Panc1 (cell line): ENCODE results near the gene EHMT2.
"Not testable (repeated sequence)": the region's sequence is repeated elsewhere in the genome, so short reads cannot be mapped to it uniquely, and the experiment has no call there.

ENCODE experiments used
- CTCF ChIP-seq: fragments of 450-650 bp; IDR thresholded peaks from 2 replicates; pipeline ENCODE4 v1.5.1; 2017; ENCODE audit warnings: mild to moderate bottlenecking
- POLR2AphosphoS5 ChIP-seq: IDR thresholded peaks from 2 replicates; pipeline ENCODE4 v1.6.1; 2012; ENCODE audit warnings: mild to moderate bottlenecking, low read depth, low read length, moderate library complexity
- SIN3A ChIP-seq: IDR thresholded peaks from 2 replicates; pipeline ENCODE4 v1.6.1; 2012; ENCODE audit warnings: low read depth, mild to moderate bottlenecking, low read length, moderate library complexity, borderline replicate concordance; ENCODE audit not compliant: insufficient read depth
- TCF7L2 ChIP-seq: IDR thresholded peaks from 2 replicates; pipeline ENCODE4 v1.6.1; 2011; ENCODE audit warnings: mild to moderate bottlenecking, low read depth, low read length, inconsistent platforms
- TF ChIP-seq, protein P1 (sequence below), 2 experiments: IDR thresholded peaks; 2 replicates each; pipeline ENCODE4 v1.6.1; 2011 to 2012; ENCODE audit warnings: low read depth in 2 of 2, control low read depth in 1 of 2, low read length in 1 of 2, mild to moderate bottlenecking in 1 of 2, moderate library complexity in 1 of 2; ENCODE audit not compliant: insufficient read depth in 1 of 2

- not testable (repeated sequence) for TF ChIP-seq CTCF, POLR2AphosphoS5, SIN3A, TCF7L2
- TF ChIP-seq, protein P1, sequence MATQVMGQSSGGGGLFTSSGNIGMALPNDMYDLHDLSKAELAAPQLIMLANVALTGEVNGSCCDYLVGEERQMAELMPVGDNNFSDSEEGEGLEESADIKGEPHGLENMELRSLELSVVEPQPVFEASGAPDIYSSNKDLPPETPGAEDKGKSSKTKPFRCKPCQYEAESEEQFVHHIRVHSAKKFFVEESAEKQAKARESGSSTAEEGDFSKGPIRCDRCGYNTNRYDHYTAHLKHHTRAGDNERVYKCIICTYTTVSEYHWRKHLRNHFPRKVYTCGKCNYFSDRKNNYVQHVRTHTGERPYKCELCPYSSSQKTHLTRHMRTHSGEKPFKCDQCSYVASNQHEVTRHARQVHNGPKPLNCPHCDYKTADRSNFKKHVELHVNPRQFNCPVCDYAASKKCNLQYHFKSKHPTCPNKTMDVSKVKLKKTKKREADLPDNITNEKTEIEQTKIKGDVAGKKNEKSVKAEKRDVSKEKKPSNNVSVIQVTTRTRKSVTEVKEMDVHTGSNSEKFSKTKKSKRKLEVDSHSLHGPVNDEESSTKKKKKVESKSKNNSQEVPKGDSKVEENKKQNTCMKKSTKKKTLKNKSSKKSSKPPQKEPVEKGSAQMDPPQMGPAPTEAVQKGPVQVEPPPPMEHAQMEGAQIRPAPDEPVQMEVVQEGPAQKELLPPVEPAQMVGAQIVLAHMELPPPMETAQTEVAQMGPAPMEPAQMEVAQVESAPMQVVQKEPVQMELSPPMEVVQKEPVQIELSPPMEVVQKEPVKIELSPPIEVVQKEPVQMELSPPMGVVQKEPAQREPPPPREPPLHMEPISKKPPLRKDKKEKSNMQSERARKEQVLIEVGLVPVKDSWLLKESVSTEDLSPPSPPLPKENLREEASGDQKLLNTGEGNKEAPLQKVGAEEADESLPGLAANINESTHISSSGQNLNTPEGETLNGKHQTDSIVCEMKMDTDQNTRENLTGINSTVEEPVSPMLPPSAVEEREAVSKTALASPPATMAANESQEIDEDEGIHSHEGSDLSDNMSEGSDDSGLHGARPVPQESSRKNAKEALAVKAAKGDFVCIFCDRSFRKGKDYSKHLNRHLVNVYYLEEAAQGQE (IDR thresholded peaks at IDR 0.05; ENCODE audit: insufficient read depth in 1 of 2, low read depth in 2 of 2, low read length in 1 of 2), result not testable (repeated sequence)
Measured at GRCh38 chr6:31851980-31852718, 45.3 kb downstream of the EHMT2 start.
